GM06990 (cell line): Measurements from ENCODE around the gene SDHAF2.
"Not testable (repeated sequence)": the region's sequence is repeated elsewhere in the genome, so short reads cannot be mapped to it uniquely, and the experiment has no call there.

Experiments used
- DNase-seq: peaks from one replicate; pipeline ENCODE4 v3.0.0-alpha.2; 2011; ENCODE audit not compliant: insufficient read length; ENCODE audit errors: extremely low read depth
- H3K27me3 ChIP-seq: replicated peaks from 2 replicates; pipeline ENCODE4 v1.6.0; 2011; ENCODE audit warnings: low read length; ENCODE audit not compliant: control insufficient read depth, insufficient read depth
- H3K36me3 ChIP-seq: 2 replicates; pipeline ENCODE4 v1.5.1; 2011; ENCODE audit warnings: low read length; ENCODE audit not compliant: control insufficient read depth, insufficient read depth
- H3K4me3 ChIP-seq: replicated peaks from 2 replicates; pipeline ENCODE4 v1.5.1; 2011; ENCODE audit warnings: low read depth, mild to moderate bottlenecking, control low read depth, low read length
- CTCF ChIP-seq: IDR thresholded peaks from 2 replicates; pipeline ENCODE4 v1.5.1; 2011; ENCODE audit warnings: low read length, control low read depth, mild to moderate bottlenecking, inconsistent platforms; ENCODE audit not compliant: insufficient read depth, poor library complexity, severe bottlenecking

Gene SDHAF2

GRCh38 chr11:61416941-61417340, 13.0 kb upstream of the SDHAF2 start:
- H3K27me3 ChIP-seq = no peaks in the 10 kb centered on the region
- no peak overlapping the region for H3K4me3 ChIP-seq
- peaks cover 38% of the 10 kb centered on the region for H3K36me3 ChIP-seq
- TF ChIP-seq CTCF = no peak
- DNase-seq = no peak

- Histone ChIP-seq H3K27me3 (no peaks in the 10 kb centered on the region), H3K36me3 (peaks cover 38% of the 10 kb centered on the region), H3K4me3 (no peak overlapping the region)
- TF ChIP-seq CTCF = no peak
- DNase-seq = no peak
Observed at GRCh38 chr11:61417670-61418069, 12.3 kb upstream of the SDHAF2 start.

- H3K27me3 ChIP-seq = no peaks in the 10 kb centered on the region
- peaks cover 38% of the 10 kb centered on the region for H3K36me3 ChIP-seq
Observed at GRCh38 chr11:61418136-61418535, 11.8 kb upstream of the SDHAF2 start.

GRCh38 chr11:61422226-61422625, 7.7 kb upstream of the SDHAF2 start:
- TF ChIP-seq CTCF = no peak
- H3K4me3 ChIP-seq = no peak overlapping the region
- H3K36me3 ChIP-seq = peaks cover 30% of the 10 kb centered on the region
- no peaks in the 10 kb centered on the region for H3K27me3 ChIP-seq
- DNase-seq = no peak

More at GRCh38 chr11:61418136-61418535, 11.8 kb upstream of the SDHAF2 start:
- no peak overlapping the region for H3K4me3 ChIP-seq
- no peak for TF ChIP-seq CTCF
- DNase-seq = no peak

GRCh38 chr11:61425367-61426131, 4.4 kb upstream of the SDHAF2 start:
- Histone ChIP-seq H3K4me3 (no peak overlapping the region), H3K36me3 (peaks cover 17% of the 10 kb centered on the region), H3K27me3 (no peaks in the 10 kb centered on the region)
- no peak for DNase-seq
- no peak for TF ChIP-seq CTCF

GRCh38 chr11:61429346-61429690, 606 bp upstream of the SDHAF2 start:
- Histone ChIP-seq H3K36me3 (peaks cover 8% of the 10 kb centered on the region), H3K27me3 (no peaks in the 10 kb centered on the region), H3K4me3 (peak overlapping the region; percentile 99)
- DNase-seq = peak; percentile 89
- TF ChIP-seq CTCF = peak; percentile 4

GRCh38 chr11:61430839-61431238, 915 bp downstream of the SDHAF2 start:
- peak overlapping the region; percentile 99 for H3K4me3 ChIP-seq
- not testable (repeated sequence) for H3K36me3 ChIP-seq, H3K27me3 ChIP-seq, DNase-seq
